ENCODE measurements around the gene NLRP10.
A peak's percentile ranks its signal among the peaks of the same experiment; 100 is the strongest.

The NLRP10 gene

GRCh38 chr11:7965386-7965785 lies at the start of gene NLRP10:
TSS of gene NLRP10 (minus strand) at chr11:7965447. CDS start at chr11:7963495, 1,952 bp downstream.
- peaks cover 25% of the 10 kb centered on the region for H3K4me1 ChIP-seq (ENCODE audit: control insufficient read depth, low read length)
- H3K27ac ChIP-seq (ENCODE audit: low read depth, low read length) = peak within 1 kb of the TSS; percentile 22; the same call in 1 of the 2 replicates
- no peak for TF ChIP-seq EZH2phosphoT487 (IDR thresholded peaks at IDR 0.05; ENCODE audit: borderline replicate concordance, low read length)
- no peak for TF ChIP-seq CTCF (IDR thresholded peaks at IDR 0.05; ENCODE audit: low read depth, low read length, poor library complexity, severe bottlenecking)
- H3F3A ChIP-seq (ENCODE audit: control insufficient read depth, insufficient read depth) = no peaks in the 10 kb centered on the region
- H3K79me2 ChIP-seq (ENCODE audit: control insufficient read depth, low read length) = no peaks in the 10 kb centered on the region
- no peaks in the 10 kb centered on the region for H3K9me3 ChIP-seq (ENCODE audit: control insufficient read depth, insufficient read depth, low read length)
- H3K9me2 ChIP-seq (replicated peaks; ENCODE audit: control insufficient read depth, low read length) = no peaks in the 10 kb centered on the region
- H3K36me3 ChIP-seq (ENCODE audit: control insufficient read depth, low read length) = no peaks in the 10 kb centered on the region
- H3K27me3 ChIP-seq (ENCODE audit: control insufficient read depth, low read length) = no peaks in the 10 kb centered on the region
- H3K4me3 ChIP-seq (ENCODE audit: low read length) = peak within 1 kb of the TSS; percentile 36
- no peaks in the 10 kb centered on the region for H4K20me1 ChIP-seq (ENCODE audit: control insufficient read depth, insufficient read depth, low read depth, low read length)
- peak within 1 kb of the TSS; percentile 56 for H3K4me2 ChIP-seq (ENCODE audit: low read length)

- Histone ChIP-seq H3K79me2 (ENCODE audit: control insufficient read depth, low read length) (no peaks in the 10 kb centered on the region), H3K4me2 (ENCODE audit: low read length) (no peak overlapping the region)
Measured at GRCh38 chr11:8013833-8014232, 48.6 kb upstream of the NLRP10 start.

GRCh38 chr11:8011981-8012444 lies 46.8 kb upstream of the NLRP10 start:
- H3K4me1 ChIP-seq (ENCODE audit: control insufficient read depth, low read length) = no peaks in the 10 kb centered on the region
- no peak overlapping the region for H3K27ac ChIP-seq (ENCODE audit: low read depth, low read length)

More at GRCh38 chr11:8013833-8014232, 48.6 kb upstream of the NLRP10 start:
- no peaks in the 10 kb centered on the region for H3F3A ChIP-seq (ENCODE audit: control insufficient read depth, insufficient read depth)
- H3K27me3 ChIP-seq (ENCODE audit: control insufficient read depth, low read length) = peaks cover 30% of the 10 kb centered on the region
- no peaks in the 10 kb centered on the region for H3K9me3 ChIP-seq (ENCODE audit: control insufficient read depth, insufficient read depth, low read length)
- TF ChIP-seq EZH2phosphoT487 (IDR thresholded peaks at IDR 0.05; ENCODE audit: borderline replicate concordance, low read length) (no peak), CTCF (IDR thresholded peaks at IDR 0.05; ENCODE audit: low read depth, low read length, poor library complexity, severe bottlenecking) (no peak)
- H3K9me2 ChIP-seq (replicated peaks; ENCODE audit: control insufficient read depth, low read length) = no peaks in the 10 kb centered on the region
- H3K4me1 ChIP-seq (ENCODE audit: control insufficient read depth, low read length) = no peaks in the 10 kb centered on the region
- H3K27ac ChIP-seq (ENCODE audit: low read depth, low read length) = no peak overlapping the region
- no peaks in the 10 kb centered on the region for H4K20me1 ChIP-seq (ENCODE audit: control insufficient read depth, insufficient read depth, low read depth, low read length)
- no peaks in the 10 kb centered on the region for H3K36me3 ChIP-seq (ENCODE audit: control insufficient read depth, low read length)
- H3K4me3 ChIP-seq (ENCODE audit: low read length) = no peak overlapping the region

More at GRCh38 chr11:8011981-8012444, 46.8 kb upstream of the NLRP10 start:
- Histone ChIP-seq H3K9me3 (ENCODE audit: control insufficient read depth, insufficient read depth, low read length) (no peaks in the 10 kb centered on the region), H4K20me1 (ENCODE audit: control insufficient read depth, insufficient read depth, low read depth, low read length) (no peaks in the 10 kb centered on the region), H3K4me2 (ENCODE audit: low read length) (no peak overlapping the region), H3K27me3 (ENCODE audit: control insufficient read depth, low read length) (peaks cover 15% of the 10 kb centered on the region), H3F3A (ENCODE audit: control insufficient read depth, insufficient read depth) (no peaks in the 10 kb centered on the region), H3K9me2 (replicated peaks; ENCODE audit: control insufficient read depth, low read length) (no peaks in the 10 kb centered on the region), H3K36me3 (ENCODE audit: control insufficient read depth, low read length) (no peaks in the 10 kb centered on the region), H3K4me3 (ENCODE audit: low read length) (no peak overlapping the region), H3K79me2 (ENCODE audit: control insufficient read depth, low read length) (no peaks in the 10 kb centered on the region)
- no peak for TF ChIP-seq EZH2phosphoT487 (IDR thresholded peaks at IDR 0.05; ENCODE audit: borderline replicate concordance, low read length)
- TF ChIP-seq CTCF (IDR thresholded peaks at IDR 0.05; ENCODE audit: low read depth, low read length, poor library complexity, severe bottlenecking) = no peak
